NT2/D1 (cell line): ENCODE results near the gene PPAN.

ENCODE experiments used
- DNase-seq: peaks from one replicate; pipeline ENCODE4 v3.0.0-alpha.2; 2011; ENCODE audit warnings: low read depth, low spot score
- H3K27me3 ChIP-seq: 2 replicates; pipeline ENCODE4 v1.6.0; 2011; ENCODE audit warnings: mild to moderate bottlenecking; ENCODE audit not compliant: insufficient read length, insufficient read depth
- H3K36me3 ChIP-seq: 2 replicates; pipeline ENCODE4 v1.6.1; 2011; ENCODE audit warnings: mild to moderate bottlenecking, low read length, mixed read lengths; ENCODE audit not compliant: insufficient read depth, insufficient read length
- H3K4me1 ChIP-seq: 2 replicates; pipeline ENCODE4 v1.5.1; 2011; ENCODE audit not compliant: insufficient read depth, insufficient read length
- H3K4me3 ChIP-seq: 2 replicates; pipeline ENCODE4 v1.5.1; 2011; ENCODE audit warnings: low read depth; ENCODE audit not compliant: insufficient read length
- H3K9ac ChIP-seq: 2 replicates; pipeline ENCODE4 v1.6.0; 2011; ENCODE audit warnings: low read depth; ENCODE audit not compliant: insufficient read length
- H3K9me3 ChIP-seq: 2 replicates; pipeline ENCODE4 v1.5.1; 2011; ENCODE audit warnings: mild to moderate bottlenecking, low read length; ENCODE audit not compliant: insufficient read depth
- SUZ12 ChIP-seq: IDR thresholded peaks from 2 replicates; pipeline ENCODE4 v1.6.1; 2011; ENCODE audit not compliant: insufficient read length, insufficient read depth; ENCODE audit errors: extremely low read depth
- YY1 ChIP-seq: IDR thresholded peaks from 2 replicates; pipeline ENCODE4 v1.6.1; 2011; ENCODE audit not compliant: insufficient read length, insufficient read depth
- ZNF274 ChIP-seq: IDR thresholded peaks from 2 replicates; pipeline ENCODE4 v1.6.1; 2011; ENCODE audit warnings: mild to moderate bottlenecking, low read depth, low read length

PPAN gene

GRCh38 chr19:10124429-10124828 is 18.3 kb downstream of the PPAN start:
- Histone ChIP-seq H3K4me3 (no peak overlapping the region), H3K4me1 (no peaks in the 10 kb centered on the region), H3K36me3 (peaks cover 19% of the 10 kb centered on the region), H3K9me3 (no peaks in the 10 kb centered on the region), H3K9ac (no peak overlapping the region), H3K27me3 (no peaks in the 10 kb centered on the region)
- TF ChIP-seq SUZ12 (no peak), ZNF274 (no peak), YY1 (no peak)
- no peak for DNase-seq

- TF ChIP-seq ZNF274 (no peak), YY1 (no peak), SUZ12 (no peak)
- no peak for DNase-seq
Observed at GRCh38 chr19:10126213-10126639, 20.1 kb downstream of the PPAN start.

GRCh38 chr19:10132905-10133304 is 26.7 kb downstream of the PPAN start:
- Histone ChIP-seq H3K9ac (no peak overlapping the region), H3K36me3 (peaks cover 89% of the 10 kb centered on the region), H3K4me1 (peaks cover 4% of the 10 kb centered on the region), H3K4me3 (no peak overlapping the region), H3K9me3 (no peaks in the 10 kb centered on the region), H3K27me3 (no peaks in the 10 kb centered on the region)
- no peak for TF ChIP-seq ZNF274
- no peak for TF ChIP-seq YY1
- TF ChIP-seq SUZ12, result no peak
- no peak for DNase-seq

More at GRCh38 chr19:10126213-10126639, 20.1 kb downstream of the PPAN start:
- H3K9ac ChIP-seq, result no peak overlapping the region
- no peaks in the 10 kb centered on the region for H3K27me3 ChIP-seq
- H3K4me1 ChIP-seq, result no peaks in the 10 kb centered on the region
- H3K4me3 ChIP-seq, result no peak overlapping the region
- no peaks in the 10 kb centered on the region for H3K9me3 ChIP-seq
- peaks cover 36% of the 10 kb centered on the region for H3K36me3 ChIP-seq

- H3K27me3 ChIP-seq, result no peaks in the 10 kb centered on the region
- H3K4me3 ChIP-seq, result no peak overlapping the region
- DNase-seq, result no peak
- H3K9ac ChIP-seq, result no peak overlapping the region
- H3K9me3 ChIP-seq, result no peaks in the 10 kb centered on the region
- no peak for TF ChIP-seq SUZ12
- H3K4me1 ChIP-seq, result peaks cover 7% of the 10 kb centered on the region
- peaks cover 90% of the 10 kb centered on the region for H3K36me3 ChIP-seq
Observed at GRCh38 chr19:10133596-10133995, 27.4 kb downstream of the PPAN start.

- Histone ChIP-seq H3K36me3 (peaks cover 92% of the 10 kb centered on the region), H3K9ac (no peak overlapping the region), H3K4me3 (no peak overlapping the region), H3K27me3 (no peaks in the 10 kb centered on the region), H3K9me3 (no peaks in the 10 kb centered on the region), H3K4me1 (peaks cover 7% of the 10 kb centered on the region)
- TF ChIP-seq YY1, result no peak
- no peak for TF ChIP-seq SUZ12
- no peak for TF ChIP-seq ZNF274
- DNase-seq, result no peak
Observed at GRCh38 chr19:10134040-10134439, 27.9 kb downstream of the PPAN start.

GRCh38 chr19:10135551-10136334 is 29.6 kb downstream of the PPAN start:
- H3K4me3 ChIP-seq, result no peak overlapping the region

GRCh38 chr19:10136936-10137335 is 30.8 kb downstream of the PPAN start:
- peaks cover 7% of the 10 kb centered on the region for H3K4me1 ChIP-seq
- H3K9ac ChIP-seq, result no peak overlapping the region
- H3K4me3 ChIP-seq, result no peak overlapping the region
- H3K36me3 ChIP-seq, result peaks cover 96% of the 10 kb centered on the region
- TF ChIP-seq SUZ12 (no peak), YY1 (no peak), ZNF274 (no peak)
- H3K27me3 ChIP-seq, result no peaks in the 10 kb centered on the region
- H3K9me3 ChIP-seq, result no peaks in the 10 kb centered on the region
- no peak for DNase-seq

More at GRCh38 chr19:10135551-10136334, 29.6 kb downstream of the PPAN start:
- DNase-seq, result no peak
- TF ChIP-seq YY1, result no peak
- no peak for TF ChIP-seq ZNF274
- no peak for TF ChIP-seq SUZ12
- H3K36me3 ChIP-seq, result peaks cover 95% of the 10 kb centered on the region
- no peaks in the 10 kb centered on the region for H3K9me3 ChIP-seq
- H3K4me1 ChIP-seq, result peaks cover 7% of the 10 kb centered on the region
- no peak overlapping the region for H3K9ac ChIP-seq
- no peaks in the 10 kb centered on the region for H3K27me3 ChIP-seq
